Suppressor macrophage (primary cell): ENCODE results near the gene ELOF1.
A peak's percentile ranks its signal among the peaks of the same experiment; 100 is the strongest.

Experiments used
- DNase-seq, 4 experiments: peaks; one replicate each; pipeline ENCODE4 v3.0.0-alpha.2; 2020 to 2022

The ELOF1 gene

DNA sequence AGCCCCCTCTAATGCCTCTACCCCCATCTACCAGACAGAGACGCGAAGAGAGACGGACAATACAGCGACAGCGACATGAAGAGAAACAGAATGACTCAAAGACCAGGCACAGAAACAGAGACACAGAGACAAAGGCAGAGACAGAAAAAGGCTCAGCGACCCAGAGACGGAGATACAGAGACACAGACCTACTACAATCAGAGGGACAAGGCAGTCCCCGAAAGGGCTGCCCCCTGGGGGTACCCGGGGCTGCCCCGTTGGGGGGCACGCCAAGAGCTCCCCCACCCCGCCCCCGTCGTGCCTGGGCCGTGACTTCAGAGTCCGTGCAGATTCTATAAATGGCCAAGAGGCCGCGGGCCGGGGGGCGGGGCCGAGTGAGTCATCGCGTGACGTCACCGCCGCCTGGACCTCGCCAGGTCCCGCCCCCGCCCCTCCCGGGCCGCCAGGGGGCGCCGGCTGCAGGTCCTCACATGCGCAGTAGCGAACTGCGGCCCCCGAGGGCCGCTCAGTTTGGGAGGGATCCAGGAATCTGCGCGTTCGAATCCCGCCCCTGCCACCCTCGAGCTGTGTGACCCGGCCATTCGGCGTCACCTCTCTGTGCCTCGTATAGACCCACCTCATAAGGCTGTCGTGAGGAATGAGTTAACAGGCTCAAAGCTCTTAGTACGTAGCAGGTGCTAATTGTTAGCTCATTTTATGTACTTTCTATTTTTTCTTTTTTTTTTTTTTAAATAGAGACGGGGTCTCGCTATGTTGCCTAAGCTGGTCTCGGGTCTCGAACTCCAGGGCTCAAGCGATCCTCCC is 23.0 kb downstream of the ELOF1 start:
- DNase-seq: peak; percentile 92 to 97 (median 95)

DNA sequence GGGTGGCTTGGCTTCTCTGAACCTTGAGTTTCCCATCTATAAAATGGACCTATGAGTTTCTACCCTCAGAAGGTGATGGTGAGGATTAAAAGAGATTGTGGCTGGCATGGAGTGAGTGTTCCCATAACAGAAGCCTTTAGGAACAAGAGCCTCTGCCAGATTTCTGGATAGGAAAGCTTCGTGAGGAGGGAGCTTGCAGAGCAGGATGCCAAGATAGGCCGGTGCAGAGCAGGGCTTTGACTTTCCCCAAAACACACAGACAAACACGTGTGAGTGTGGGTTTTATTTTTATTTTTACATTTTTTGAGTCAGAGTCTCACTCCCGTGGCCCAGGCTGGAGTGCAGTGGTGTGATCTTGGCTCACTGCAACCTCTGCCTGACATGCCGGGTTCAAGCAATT is 24.1 kb downstream of the ELOF1 start:
- DNase-seq: peak in 3 of 4 experiments; percentile 9 to 19 (median 16)

GRCh38 chr19:11534538-11534937 is 24.5 kb downstream of the ELOF1 start:
- DNase-seq: peak in 3 of 4 experiments; percentile 14 to 28 (median 19)

DNA sequence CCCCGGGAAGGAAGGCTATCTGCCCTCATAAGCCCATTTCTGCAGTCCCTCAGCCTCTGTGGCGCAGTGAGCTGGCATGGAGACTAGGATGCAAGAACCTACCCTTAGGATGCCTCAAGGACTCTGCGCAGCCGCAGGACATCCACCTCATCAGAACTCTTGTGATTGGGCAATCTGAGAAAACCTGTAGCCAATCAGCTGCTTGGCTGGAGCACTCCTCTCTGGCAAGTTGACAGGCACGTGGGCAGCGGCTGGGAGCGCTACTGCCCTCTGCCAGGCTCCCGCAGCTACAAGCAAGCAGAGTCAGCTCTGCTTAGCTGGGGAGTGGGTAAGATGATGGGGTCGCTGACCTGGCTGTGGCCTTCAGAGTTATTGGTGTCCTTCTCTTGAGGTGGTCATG is 28.6 kb downstream of the ELOF1 start:
- DNase-seq: peak; percentile 59 to 78 (median 69)

GRCh38 chr19:11528551-11529341 is 30.3 kb downstream of the ELOF1 start, which contains the start of gene ECSIT:
Gene ECSIT, minus strand, starts transcription at chr19:11529134. Its CDS starts 9,964 bp downstream, at chr19:11519170.
- peak; percentile 98 to 99 (median 99) for DNase-seq

- DNase-seq: no peak
Measured at GRCh38 chr19:11519138-11519537, 39.9 kb downstream of the ELOF1 start.

DNA sequence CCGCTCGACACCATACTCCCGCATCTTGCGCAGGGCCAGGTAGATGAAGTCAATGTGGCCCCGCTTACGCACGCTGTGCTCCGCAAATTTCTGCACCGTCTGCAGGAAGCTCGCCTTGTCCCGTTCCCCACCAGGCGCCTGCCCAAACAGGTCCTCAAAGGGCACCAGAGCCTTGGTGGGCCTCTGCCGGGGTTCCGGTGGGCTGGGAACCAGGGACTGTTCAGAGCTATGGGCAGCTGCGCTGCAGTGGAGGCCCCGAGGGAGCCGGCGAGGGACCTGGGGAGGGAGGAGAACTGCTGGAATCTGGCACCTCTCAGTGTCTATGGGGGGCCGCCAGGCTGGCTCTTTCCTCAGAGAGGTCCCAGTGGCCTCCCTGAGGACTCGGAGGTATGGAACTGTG is 45.1 kb downstream of the ELOF1 start:
- DNase-seq: no peak

DNA sequence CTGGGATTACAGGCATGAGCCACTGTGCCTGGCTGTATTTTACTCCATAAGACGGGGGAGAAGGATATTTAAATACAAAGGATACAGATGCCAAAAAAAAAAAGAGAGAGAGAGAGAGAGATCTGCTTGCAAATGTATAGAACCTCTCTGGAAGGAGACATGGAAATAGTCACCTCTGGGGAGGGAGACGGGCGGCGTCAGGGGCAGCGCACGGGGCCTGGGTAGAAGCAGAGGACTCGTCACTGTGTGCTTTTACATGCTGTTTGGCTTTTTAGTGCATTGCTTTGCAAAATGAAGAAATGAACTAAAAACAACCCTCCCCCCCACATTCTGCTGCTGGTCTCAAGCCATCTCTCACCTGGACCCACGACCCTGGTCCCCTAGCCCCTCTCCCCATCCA is 48.6 kb downstream of the ELOF1 start:
- no peak for DNase-seq

DNA sequence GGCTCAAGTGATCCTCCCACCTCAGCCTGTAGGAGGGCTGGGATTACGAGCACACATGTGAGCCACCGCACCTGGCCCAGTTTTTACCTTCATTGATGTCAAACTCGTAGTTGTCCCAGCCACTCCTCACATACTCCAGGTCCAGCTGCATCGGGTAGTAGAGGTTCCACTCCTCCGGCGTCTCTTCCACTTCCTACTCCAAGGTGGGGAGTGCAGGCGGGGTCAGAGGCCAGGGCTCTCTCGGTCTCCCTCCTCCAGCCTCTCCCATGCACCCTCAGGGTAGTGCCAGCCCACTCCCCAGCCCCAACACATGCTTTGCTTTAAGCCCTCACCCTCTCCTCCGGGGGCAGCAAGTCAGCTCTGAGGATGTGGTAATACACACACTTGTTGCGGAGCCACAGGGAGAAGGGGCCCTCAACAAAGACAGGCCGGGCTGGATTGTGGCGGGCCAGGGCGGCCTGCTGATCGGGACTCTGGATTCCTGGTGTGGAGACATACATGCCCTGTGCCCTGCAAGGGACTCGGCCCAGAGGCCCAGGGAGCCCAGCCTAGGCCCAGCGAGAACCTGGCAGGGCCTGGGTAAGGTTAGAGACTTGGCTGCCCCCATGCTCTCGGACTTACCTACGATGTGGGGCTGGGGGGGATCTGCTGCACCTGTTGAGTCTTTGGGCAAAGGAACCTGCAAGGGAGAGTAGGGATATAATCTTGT is 51.5 kb downstream of the ELOF1 start:
- DNase-seq: no peak

DNA sequence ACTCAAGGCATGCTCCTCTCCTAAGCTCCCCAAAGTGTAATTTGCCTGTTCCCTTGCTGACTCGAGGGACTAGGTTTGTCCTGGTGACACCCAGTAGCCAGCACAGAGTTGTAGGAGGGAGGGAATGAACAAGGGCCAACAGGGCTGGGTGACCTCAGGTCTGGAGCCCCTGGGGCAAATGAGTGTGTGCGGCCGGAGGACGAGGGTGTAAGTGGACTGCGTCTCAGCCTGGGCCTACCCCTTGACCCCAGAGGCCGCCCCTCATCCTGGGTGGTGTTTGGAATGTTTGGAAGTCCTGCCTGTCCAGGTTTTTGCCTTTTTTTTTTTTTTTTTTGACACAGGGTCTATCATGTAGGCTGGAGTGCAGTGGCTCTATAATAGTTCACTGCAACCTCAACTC is 52.1 kb downstream of the ELOF1 start:
- DNase-seq: no peak

DNA sequence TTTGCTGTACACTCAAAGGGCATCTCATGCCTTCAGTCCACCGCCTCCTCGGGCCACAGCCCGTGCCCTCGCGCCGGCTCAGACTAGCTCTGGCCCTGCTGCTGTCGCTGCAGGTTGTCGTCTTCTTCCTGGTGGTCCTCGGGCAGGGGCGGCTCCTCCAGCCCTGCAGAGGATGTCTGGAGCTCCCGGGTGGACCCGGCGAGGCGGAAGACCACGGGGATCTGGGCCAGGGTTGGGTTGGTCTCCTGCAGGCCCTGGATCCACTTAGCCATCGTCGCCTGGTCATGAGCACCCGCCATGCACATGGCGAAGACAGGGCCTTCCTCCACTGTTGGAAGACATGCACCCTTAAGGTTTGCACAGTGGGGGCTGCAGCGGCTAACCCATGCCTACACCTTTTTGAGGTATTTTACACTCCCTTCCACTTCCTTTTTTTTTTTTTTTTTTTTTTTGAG is 52.9 kb downstream of the ELOF1 start:
- no peak for DNase-seq

DNA sequence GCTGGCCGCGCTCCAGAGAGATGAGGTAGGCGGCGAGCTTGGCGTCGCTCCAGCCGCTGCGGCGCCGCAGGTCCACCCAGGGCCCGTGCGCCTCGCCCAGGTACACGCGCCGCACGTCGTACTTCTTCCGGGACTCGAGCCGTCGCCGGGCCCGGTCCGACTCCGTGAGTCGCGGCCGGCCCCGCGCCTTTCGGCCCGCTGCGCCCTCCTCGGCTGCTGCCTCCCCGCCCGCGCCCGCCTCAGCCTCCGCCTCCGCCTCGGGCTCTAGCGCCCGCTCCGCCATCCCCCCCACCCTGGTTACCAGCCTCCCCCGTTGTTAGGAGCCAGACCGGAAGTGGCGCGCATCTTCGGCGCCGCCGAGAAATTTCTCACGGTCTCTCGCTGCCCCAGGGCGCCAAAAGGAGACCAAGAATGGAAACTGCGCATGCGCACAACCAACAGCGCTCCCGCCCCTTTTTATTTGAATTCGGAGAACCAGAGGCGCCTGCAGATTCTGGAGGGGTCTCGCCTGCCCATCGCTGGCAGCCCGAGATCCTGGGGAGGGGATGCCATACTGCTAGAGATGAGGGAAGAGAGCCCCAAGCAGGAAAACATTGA is 53.4 kb downstream of the ELOF1 start, which contains the start of gene ZNF653:
Gene ZNF653, minus strand, starts transcription at position 336 of the 597 bp plus-strand sequence. Its CDS starts 53 bp downstream, at position 283.
- DNase-seq: peak; percentile 96 to 99 (median 98)

GRCh38 chr19:11505032-11505503 is 54.0 kb downstream of the ELOF1 start:
- peak; percentile 93 to 97 (median 94) for DNase-seq

DNA sequence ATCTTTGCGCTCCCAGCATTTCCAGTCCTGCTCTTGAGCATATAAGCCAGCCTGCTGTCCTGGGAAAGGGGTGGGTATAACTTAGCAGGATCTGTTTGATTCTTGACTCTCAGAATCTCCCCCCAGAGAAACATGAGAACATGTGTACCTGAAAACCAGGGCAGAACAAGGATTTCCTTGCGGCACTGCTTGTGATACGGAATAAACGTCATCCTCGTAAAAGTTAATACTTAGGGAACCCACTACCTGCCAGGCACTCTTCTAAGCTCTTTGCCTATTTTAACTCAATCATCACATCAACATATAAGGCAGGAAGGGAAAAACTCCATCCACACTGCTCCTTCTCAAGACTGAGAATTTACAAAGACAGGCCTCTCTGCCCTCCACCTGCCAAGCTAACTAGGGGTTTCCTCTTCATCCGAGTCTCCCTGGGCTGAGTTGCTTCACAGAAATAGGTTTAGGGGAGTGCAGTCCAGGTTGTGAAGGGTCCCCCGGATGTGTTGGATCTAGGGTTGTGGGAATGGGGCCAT is 54.5 kb downstream of the ELOF1 start:
- DNase-seq: no peak
